HFFc6 (cell line): ENCODE measurements around the gene NPM1. TPM values are rescaled to one million over a fixed set of nuclear protein-coding genes. Genes with fewer than 3 reads are reported as not detected.

ENCODE experiments used
- DNase-seq: peaks from one replicate; pipeline ENCODE4 v3.0.0-alpha.2; 2018
- H3K27ac Mint-ChIP-seq: 2 replicates; pipeline ENCODE4 v1.8.0; 2020; ENCODE audit warnings: mild to moderate bottlenecking, mixed read lengths
- H3K27me3 Mint-ChIP-seq: 2 replicates; pipeline ENCODE4 v1.8.0; 2021; ENCODE audit warnings: mild to moderate bottlenecking, moderate library complexity, mixed read lengths; ENCODE audit not compliant: insufficient read depth
- H3K36me3 Mint-ChIP-seq: 2 replicates; pipeline ENCODE4 v1.8.0; 2021; ENCODE audit warnings: low read depth, mixed read lengths
- H3K4me1 Mint-ChIP-seq: 2 replicates; pipeline ENCODE4 v1.8.0; 2020; ENCODE audit warnings: low read depth, mixed read lengths
- H3K4me3 Mint-ChIP-seq: 2 replicates; pipeline ENCODE4 v1.8.0; 2020; ENCODE audit warnings: mild to moderate bottlenecking, moderate library complexity, mixed read lengths
- H3K9me3 Mint-ChIP-seq: 2 replicates; pipeline ENCODE4 v1.8.0; 2020; ENCODE audit warnings: mild to moderate bottlenecking, mixed read lengths
- total RNA-seq, 6 experiments: library from RNA; stranded (reverse); fragmentation: NEBNext Ultra II Directional; extraction: Animal tissue kit (Norgen Biotek cat#: 25700); gene quantifications; 2 replicates in 1 of 6; 3 replicates in 5 of 6; pipeline ENCODE4 v1.2.3, GENCODE V29; 2021
- TF ChIP-seq, protein P1 (sequence below): fragments of 200-600 bp; sonication (generic); IDR thresholded peaks from 2 replicates; pipeline ENCODE4 v1.5.0; 2021; ENCODE audit warnings: antibody characterized with exemption, mild to moderate bottlenecking

The NPM1 gene
- total RNA-seq, 6 experiments from 2014 or later = 1,557 to 2,328 (median 1,897) TPM

DNA sequence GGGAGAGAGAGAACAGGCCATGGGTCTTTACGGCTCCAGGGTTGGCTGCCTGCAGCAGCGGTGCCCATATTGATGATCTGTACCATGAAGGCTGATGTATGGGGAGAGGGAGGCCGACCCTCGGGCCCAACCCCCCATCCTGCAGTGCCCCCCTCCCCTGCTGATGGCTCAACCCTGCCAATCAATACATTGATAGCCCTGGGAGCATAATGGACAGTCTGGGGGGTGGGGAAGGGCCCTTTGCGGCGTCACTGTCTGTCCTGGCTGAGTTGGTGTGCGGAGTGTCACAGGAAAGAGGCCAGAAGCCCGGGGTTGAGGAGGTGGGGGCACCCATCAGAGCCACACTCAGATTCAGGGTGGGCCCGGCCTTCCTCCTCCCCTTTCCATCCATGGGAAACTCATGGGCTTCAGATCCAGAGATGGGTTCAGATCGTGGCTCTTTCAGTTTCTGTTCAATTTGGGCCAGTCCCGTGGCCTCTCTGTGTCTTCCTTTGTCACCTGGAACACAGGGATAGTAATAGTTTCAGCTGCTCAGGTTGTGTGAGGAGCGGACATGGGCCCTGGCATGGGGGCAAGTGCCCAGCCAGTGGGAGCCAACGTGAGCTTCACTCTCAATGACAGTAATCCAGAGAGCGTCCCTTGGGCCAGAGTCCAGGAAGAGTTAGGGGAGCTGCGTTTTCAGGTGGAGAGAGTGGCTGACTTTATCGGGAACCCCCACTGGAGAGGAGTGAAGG is 41.3 kb downstream of the NPM1 start:
- H3K4me3 Mint-ChIP-seq = no peak overlapping the region
- TF ChIP-seq, protein P1, sequence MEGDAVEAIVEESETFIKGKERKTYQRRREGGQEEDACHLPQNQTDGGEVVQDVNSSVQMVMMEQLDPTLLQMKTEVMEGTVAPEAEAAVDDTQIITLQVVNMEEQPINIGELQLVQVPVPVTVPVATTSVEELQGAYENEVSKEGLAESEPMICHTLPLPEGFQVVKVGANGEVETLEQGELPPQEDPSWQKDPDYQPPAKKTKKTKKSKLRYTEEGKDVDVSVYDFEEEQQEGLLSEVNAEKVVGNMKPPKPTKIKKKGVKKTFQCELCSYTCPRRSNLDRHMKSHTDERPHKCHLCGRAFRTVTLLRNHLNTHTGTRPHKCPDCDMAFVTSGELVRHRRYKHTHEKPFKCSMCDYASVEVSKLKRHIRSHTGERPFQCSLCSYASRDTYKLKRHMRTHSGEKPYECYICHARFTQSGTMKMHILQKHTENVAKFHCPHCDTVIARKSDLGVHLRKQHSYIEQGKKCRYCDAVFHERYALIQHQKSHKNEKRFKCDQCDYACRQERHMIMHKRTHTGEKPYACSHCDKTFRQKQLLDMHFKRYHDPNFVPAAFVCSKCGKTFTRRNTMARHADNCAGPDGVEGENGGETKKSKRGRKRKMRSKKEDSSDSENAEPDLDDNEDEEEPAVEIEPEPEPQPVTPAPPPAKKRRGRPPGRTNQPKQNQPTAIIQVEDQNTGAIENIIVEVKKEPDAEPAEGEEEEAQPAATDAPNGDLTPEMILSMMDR = no peak

DNA sequence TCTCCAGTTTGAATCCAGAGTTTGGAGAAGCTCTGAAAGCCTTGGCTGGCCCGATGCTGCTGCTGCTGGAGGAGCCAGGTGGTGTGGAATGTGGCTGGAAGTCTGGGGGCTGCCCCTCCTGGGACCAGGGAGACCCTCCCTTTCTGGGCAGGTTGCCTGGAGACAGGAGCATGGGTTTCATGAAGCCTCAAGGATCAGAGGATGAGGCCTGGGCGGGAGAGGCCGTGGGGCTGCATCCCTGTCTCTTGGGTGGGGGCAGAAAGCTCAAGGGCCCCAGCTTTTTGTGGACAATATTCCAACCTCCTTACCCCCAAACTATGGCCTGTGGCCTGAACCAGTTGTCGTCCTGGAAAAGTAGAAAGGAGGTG is 41.9 kb downstream of the NPM1 start:
- peaks cover 4% of the 10 kb centered on the region for H3K27me3 Mint-ChIP-seq
- no peak overlapping the region for H3K4me3 Mint-ChIP-seq
- no peak for DNase-seq
- no peaks in the 10 kb centered on the region for H3K36me3 Mint-ChIP-seq
- no peaks in the 10 kb centered on the region for H3K9me3 Mint-ChIP-seq
- no peaks in the 10 kb centered on the region for H3K4me1 Mint-ChIP-seq
- H3K27ac Mint-ChIP-seq = no peak overlapping the region
- TF ChIP-seq, protein P1 = no peak

More for the DNA sequence above, 41.3 kb downstream of the NPM1 start:
- Mint-ChIP-seq H3K27ac (no peak overlapping the region), H3K4me1 (no peaks in the 10 kb centered on the region), H3K9me3 (no peaks in the 10 kb centered on the region), H3K27me3 (peaks cover 4% of the 10 kb centered on the region), H3K36me3 (no peaks in the 10 kb centered on the region)
- DNase-seq = no peak

DNA sequence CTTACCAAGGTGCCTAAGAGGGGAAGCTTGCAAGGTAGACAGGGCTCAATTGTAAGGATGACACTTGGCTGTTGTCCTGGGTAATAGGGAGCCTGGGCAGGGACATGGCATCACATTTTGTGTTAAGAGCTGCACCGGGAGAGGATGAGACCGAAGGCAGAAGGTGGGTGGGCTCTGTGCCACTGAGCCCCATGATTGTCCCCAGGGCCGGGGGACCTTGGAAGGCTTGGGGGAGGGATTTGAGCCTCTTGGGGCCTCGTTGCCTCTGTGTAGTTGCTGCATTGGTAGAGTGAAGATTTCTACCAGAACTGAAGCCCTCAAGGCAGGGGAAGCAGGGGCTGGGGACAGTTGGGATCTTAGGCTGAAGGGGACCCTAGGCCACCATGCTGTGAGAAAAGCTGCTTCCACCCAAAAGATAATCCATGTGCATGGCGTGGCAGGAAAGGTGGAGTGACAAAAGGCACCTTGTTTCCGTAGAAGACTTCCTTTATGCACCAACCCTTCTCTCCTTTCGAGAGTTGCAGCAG is 43.7 kb downstream of the NPM1 start:
- Mint-ChIP-seq H3K4me1 (no peaks in the 10 kb centered on the region), H3K27me3 (peaks cover 5% of the 10 kb centered on the region), H3K9me3 (no peaks in the 10 kb centered on the region), H3K36me3 (no peaks in the 10 kb centered on the region), H3K4me3 (no peak overlapping the region), H3K27ac (no peak overlapping the region)
- TF ChIP-seq, protein P1 = no peak
- no peak for DNase-seq

DNA sequence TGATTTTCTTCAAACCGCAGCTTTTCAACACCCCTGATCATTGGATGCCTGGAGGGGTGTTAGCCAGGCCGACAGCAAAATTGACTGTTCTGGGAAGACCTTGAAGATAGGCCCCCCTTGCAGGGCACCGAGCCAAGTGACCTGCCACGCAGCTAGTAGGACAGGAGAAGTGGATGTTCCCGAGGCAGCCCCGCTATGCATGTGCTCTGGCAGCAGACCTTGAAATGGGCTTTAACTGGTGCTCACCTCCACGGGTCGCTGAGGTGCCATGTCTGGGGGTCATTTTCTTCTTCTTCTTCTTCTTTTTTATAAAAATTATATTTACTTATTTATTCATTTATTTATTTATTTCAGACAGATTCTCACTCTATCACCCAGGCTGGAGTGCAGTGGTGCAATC is 44.4 kb downstream of the NPM1 start:
- Mint-ChIP-seq H3K4me1 (no peaks in the 10 kb centered on the region), H3K36me3 (no peaks in the 10 kb centered on the region), H3K9me3 (no peaks in the 10 kb centered on the region), H3K4me3 (no peak overlapping the region), H3K27me3 (peaks cover 5% of the 10 kb centered on the region), H3K27ac (no peak overlapping the region)
- DNase-seq = no peak
- TF ChIP-seq, protein P1 = no peak

DNA sequence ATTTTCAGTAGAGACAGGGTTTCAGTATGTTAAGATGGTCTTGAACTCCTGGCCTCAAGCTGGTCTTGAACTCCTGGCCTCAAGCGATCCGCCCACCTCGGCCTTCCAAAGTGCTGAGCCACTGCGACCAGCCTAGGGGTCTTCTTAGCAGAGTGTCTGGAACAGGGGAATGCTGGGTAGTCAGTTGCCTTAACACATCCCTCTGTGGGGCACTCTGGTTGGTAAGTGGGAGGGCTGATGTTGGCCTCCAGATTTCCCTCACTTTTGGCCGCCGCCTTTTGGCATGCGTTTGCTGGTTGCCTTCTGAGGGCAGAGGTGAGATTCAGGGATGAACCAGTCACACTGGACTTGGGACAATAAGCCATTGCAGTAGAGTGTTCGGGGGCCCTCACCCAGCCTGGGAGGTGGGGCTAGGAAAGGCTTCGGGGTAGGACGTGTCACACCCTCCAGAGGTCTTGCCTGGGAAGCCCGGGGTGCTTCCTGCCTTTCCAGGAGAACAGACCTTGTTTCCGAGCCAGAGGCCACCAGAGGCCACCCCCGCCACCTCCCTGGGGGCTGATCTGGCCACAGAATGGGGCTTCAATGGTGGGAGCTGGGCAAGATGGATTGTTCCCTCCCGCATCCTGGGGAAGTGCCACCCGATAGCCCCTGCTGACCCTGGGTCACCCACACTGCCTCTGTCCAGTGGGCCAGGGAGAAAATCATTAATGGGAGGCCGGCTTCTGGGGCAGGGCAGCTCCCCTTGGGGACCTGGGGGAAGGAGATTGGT is 45.1 kb downstream of the NPM1 start:
- Mint-ChIP-seq H3K4me3 (no peak overlapping the region), H3K27me3 (peaks cover 5% of the 10 kb centered on the region), H3K9me3 (no peaks in the 10 kb centered on the region), H3K36me3 (no peaks in the 10 kb centered on the region), H3K27ac (no peak overlapping the region), H3K4me1 (no peaks in the 10 kb centered on the region)
- DNase-seq = no peak
- TF ChIP-seq, protein P1 = no peak
